ENCODE data around the gene CACNA2D1.

CACNA2D1 gene

GRCh38 chr7:82114237-82114636 lies 329.3 kb downstream of the CACNA2D1 start:
- no peak for DNase-seq (ENCODE audit: low read depth, low spot score)

- DNase-seq (ENCODE audit: low read depth, low spot score), result no peak
Observed at GRCh38 chr7:82110146-82110840, 333.3 kb downstream of the CACNA2D1 start.

GRCh38 chr7:82109288-82109687 lies 334.3 kb downstream of the CACNA2D1 start:
- no peak for DNase-seq (ENCODE audit: low read depth, low spot score)

- DNase-seq (ENCODE audit: low read depth, low spot score), result no peak
Observed at GRCh38 chr7:82106201-82106600, 337.4 kb downstream of the CACNA2D1 start.

GRCh38 chr7:82105463-82105862 lies 338.1 kb downstream of the CACNA2D1 start:
- no peak for DNase-seq (ENCODE audit: low read depth, low spot score)

- DNase-seq (ENCODE audit: low read depth, low spot score), result no peak
Observed at GRCh38 chr7:82098414-82098813, 345.2 kb downstream of the CACNA2D1 start.

GRCh38 chr7:82091126-82091684 lies 352.4 kb downstream of the CACNA2D1 start:
- no peak for DNase-seq (ENCODE audit: low read depth, low spot score)

- no peak for DNase-seq (ENCODE audit: low read depth, low spot score)
Observed at GRCh38 chr7:82087099-82087498, 356.5 kb downstream of the CACNA2D1 start.

GRCh38 chr7:82085116-82085515 lies 358.5 kb downstream of the CACNA2D1 start:
- no peak for DNase-seq (ENCODE audit: low read depth, low spot score)

GRCh38 chr7:82081644-82082224 lies 361.8 kb downstream of the CACNA2D1 start:
- DNase-seq (ENCODE audit: low read depth, low spot score), result no peak

GRCh38 chr7:82080254-82080927 lies 363.2 kb downstream of the CACNA2D1 start:
- DNase-seq (ENCODE audit: low read depth, low spot score), result no peak

- DNase-seq (ENCODE audit: low read depth, low spot score), result no peak
Observed at GRCh38 chr7:82079527-82079926, 364.1 kb downstream of the CACNA2D1 start.

GRCh38 chr7:82078807-82079206 lies 364.8 kb downstream of the CACNA2D1 start:
- DNase-seq (ENCODE audit: low read depth, low spot score), result no peak

GRCh38 chr7:82071468-82071867 lies 372.1 kb downstream of the CACNA2D1 start:
- no peak for DNase-seq (ENCODE audit: low read depth, low spot score)

GRCh38 chr7:82067628-82068264 lies 375.8 kb downstream of the CACNA2D1 start:
- DNase-seq (ENCODE audit: low read depth, low spot score), result no peak

- no peak for DNase-seq (ENCODE audit: low read depth, low spot score)
Observed at GRCh38 chr7:82057476-82057875, 386.1 kb downstream of the CACNA2D1 start.

- DNase-seq (ENCODE audit: low read depth, low spot score), result no peak
Observed at GRCh38 chr7:82056282-82056681, 387.3 kb downstream of the CACNA2D1 start.

GRCh38 chr7:82054544-82054943 lies 389.0 kb downstream of the CACNA2D1 start:
- no peak for DNase-seq (ENCODE audit: low read depth, low spot score)

- DNase-seq (ENCODE audit: low read depth, low spot score), result no peak
Observed at GRCh38 chr7:82053453-82054032, 390.0 kb downstream of the CACNA2D1 start.

- no peak for DNase-seq (ENCODE audit: low read depth, low spot score)
Observed at GRCh38 chr7:82051601-82052000, 392.0 kb downstream of the CACNA2D1 start.

- no peak for DNase-seq (ENCODE audit: low read depth, low spot score)
Observed at GRCh38 chr7:82050792-82051191, 392.8 kb downstream of the CACNA2D1 start.

Data from activated CD4-positive, CD25-positive, alpha-beta regulatory T cell treated with anti-CD3 and anti-CD28 coated beads, Interleukin-2, amount 50 U/mL, for 16 hours (primary cell).